GM19328 (cell line): Measurements from ENCODE around the gene GPR137B.
"Not testable (repeated sequence)": the region's sequence is repeated elsewhere in the genome, so short reads cannot be mapped to it uniquely, and the experiment has no call there.

Experiments used
- ATAC-seq: cut with Tn5 transposase; IDR thresholded peaks from one replicate; pipeline ENCODE4 v1.9.1; 2021; ENCODE audit warnings: mild to moderate bottlenecking, moderate library complexity; ENCODE audit not compliant: unreplicated experiment

The GPR137B gene

DNA sequence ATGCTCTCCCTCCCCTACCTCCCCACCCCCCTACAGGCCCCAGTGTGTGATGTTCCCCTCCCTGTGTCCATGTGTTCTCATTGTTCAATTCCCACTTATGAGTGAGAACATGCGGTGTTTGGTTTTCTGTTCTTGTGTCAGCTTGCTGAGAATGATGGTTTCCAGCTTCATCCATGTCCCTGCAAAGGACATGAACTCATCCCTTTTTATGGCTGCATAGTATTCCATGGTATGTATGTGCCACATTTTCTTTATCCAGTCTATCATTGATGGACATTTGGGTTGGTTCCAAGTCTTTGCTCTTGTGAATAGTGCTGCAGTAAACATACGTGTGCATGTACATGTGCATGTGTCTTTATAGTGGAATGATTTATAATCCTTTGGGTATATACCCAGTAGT is 44.1 kb downstream of the GPR137B start:
- ATAC-seq: not testable (repeated sequence)

GRCh38 chr1:236188084-236188483 is 45.7 kb downstream of the GPR137B start:
- not testable (repeated sequence) for ATAC-seq

GRCh38 chr1:236193184-236193583 is 50.8 kb downstream of the GPR137B start:
- ATAC-seq: no peak

DNA sequence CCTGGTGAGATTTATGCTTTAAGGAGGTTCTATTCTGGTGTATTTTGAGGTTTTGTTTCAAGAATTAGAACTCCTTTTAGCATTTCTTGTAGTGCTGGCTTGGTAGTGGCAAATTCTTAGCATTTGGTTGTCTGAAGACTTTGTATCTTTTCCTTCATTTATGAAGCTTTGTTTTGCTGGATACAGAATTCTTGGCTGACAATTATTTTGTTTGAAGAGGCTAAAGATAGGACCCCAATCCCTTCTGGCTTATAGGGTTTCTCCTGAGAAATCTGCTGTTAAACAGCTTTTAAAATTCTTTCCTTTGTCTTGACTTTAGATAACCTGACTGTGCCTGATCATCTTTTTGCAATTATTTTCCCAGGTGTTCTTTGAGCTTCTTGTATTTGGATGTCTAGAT is 58.6 kb downstream of the GPR137B start:
- ATAC-seq: no peak

- no peak for ATAC-seq
Observed at GRCh38 chr1:236201786-236202185, 59.4 kb downstream of the GPR137B start.

DNA sequence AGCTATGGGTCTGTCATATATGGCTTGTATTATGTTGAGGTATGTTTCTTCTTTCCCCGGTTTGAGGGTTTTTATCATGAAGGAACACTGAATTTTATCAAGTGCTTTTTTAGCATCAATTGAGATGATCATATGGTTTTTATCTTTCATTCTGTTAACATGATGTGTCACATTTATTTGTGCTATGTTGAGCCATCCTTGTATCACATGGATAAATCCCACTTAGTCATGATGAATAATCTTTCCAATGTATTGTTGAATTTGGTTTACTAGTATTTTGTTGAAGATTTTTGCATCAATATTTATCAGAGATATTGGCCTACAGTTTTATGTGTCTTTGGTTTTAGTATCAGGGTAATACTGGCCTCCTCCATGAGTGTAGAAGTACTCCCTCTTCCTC is 61.7 kb downstream of the GPR137B start:
- ATAC-seq: no peak

- ATAC-seq: no peak
Observed at GRCh38 chr1:236204656-236205055, 62.3 kb downstream of the GPR137B start.

- no peak for ATAC-seq
Observed at GRCh38 chr1:236206548-236206947, 64.2 kb downstream of the GPR137B start.

GRCh38 chr1:236207121-236207520 is 64.8 kb downstream of the GPR137B start:
- ATAC-seq: no peak

GRCh38 chr1:236207569-236207968 is 65.2 kb downstream of the GPR137B start:
- no peak for ATAC-seq

DNA sequence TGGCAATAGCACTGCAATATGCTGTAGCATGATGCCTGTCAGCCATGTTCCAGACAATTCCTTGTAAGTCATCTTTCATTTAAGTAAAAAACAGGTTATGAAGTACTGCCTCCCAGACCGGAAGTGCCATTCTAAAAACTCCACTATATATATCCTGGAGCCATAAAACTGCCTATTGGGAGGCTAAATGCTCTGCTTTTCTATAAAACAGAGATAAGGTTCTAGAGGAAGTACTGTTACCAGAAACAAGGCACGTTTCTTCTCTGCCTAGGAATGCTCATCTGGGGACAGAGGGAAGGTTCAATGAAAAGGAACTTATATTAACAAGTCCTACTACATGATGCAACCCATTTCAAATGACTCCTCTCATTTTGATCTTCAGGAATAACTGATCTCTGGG is 66.8 kb downstream of the GPR137B start:
- no peak for ATAC-seq

GRCh38 chr1:236209713-236210112 is 67.4 kb downstream of the GPR137B start:
- no peak for ATAC-seq

DNA sequence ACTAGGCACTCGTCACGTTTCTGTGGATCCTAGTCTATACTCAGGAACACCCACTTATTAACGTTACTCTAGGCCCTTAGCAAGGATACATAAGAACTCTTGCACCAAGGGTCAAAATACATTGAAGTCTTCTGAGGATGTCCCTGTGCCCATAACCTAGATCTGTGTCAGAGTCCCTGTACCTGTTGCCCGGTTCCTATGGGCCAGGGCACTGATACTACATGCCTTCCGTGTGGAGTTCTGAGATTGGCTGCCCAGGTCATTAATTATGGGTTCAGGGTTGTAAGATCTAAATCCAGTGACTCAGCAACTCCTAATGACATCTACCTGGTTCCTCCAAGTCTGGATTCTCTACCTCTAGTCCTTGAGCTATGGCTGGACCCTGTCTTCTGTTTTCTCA is 69.5 kb downstream of the GPR137B start:
- no peak for ATAC-seq

GRCh38 chr1:236213534-236213933 is 71.2 kb downstream of the GPR137B start:
- no peak for ATAC-seq

DNA sequence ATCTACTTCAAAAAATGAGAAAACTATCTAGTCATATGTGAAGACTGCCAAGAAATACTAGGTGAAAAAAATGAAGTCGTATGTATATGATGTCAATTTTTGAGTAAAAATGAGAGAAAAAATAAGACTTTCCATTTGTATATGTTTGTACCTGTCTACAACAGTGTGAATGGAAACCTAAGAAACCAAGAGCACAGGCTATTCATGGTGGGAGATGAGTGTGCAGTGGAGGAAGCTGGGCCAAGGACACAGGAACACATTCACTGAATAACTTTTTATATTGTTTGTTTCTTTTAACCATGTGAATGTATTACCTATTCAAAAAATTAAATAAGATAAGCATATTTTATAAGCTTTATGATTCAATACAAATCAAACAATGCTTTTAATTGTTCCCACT is 72.4 kb downstream of the GPR137B start:
- no peak for ATAC-seq

DNA sequence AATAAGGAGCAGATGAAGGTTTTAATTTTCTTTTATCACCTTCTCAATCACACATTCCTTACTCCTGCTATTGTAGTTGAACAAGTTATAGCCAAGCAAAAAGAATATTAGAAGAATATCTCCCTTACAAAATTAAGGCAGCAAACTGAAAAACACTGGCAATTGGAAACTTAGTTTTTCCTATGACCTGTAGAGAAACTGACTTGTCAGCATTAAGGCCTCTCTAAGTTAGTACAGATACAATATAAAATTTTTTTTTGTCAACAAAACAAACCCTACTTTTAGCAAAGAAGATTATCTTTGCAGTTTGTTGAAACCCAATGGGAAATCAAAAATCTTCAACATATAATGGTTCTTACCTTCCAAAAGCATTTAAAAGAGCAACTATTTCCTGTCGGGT is 78.1 kb downstream of the GPR137B start:
- no peak for ATAC-seq

- no peak for ATAC-seq
Observed at GRCh38 chr1:236222632-236223031, 80.3 kb downstream of the GPR137B start.

- ATAC-seq: no peak
Observed at GRCh38 chr1:236228411-236228810, 86.1 kb downstream of the GPR137B start.

DNA sequence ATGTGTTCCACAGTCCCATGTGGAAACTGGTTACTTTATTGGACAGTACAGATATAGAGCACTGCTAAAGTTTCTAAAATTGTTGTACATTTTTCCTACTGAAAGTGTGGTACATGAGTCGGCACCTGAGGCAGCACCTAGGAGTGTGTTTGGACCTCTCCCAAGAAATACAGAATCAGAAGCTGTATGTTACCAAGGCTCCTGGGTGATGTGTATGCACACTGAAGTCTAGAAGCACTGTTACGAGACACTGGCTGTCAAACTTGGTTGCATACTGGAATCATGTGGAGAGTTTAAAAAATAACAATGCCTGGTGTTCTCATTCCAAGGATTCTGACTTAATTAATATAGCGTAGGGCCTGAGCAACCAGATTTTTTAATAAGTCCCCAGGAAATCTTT is 92.8 kb downstream of the GPR137B start:
- no peak for ATAC-seq

- ATAC-seq: no peak
Observed at GRCh38 chr1:236239092-236239585, 96.8 kb downstream of the GPR137B start.

GRCh38 chr1:236240675-236241074 is 98.3 kb downstream of the GPR137B start:
- ATAC-seq: no peak

DNA sequence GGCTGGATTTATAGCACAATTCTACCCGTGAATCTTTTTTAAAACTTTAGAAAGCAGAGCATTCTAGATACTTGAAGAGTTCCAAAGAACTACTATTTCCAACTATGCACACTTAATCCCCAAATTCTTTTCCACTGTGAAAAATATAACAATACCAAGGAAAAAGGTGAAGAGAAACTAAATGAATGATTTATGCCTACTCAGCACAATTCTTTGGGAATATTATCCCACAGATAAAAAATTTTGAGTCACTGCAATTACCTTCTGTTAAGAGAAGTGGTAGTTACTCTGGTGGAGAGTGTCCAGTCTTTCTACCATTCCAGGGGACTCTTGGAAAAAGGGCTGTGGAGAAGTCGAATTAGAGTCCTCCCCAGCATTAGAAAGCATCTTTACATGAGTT is 100.2 kb downstream of the GPR137B start:
- ATAC-seq: no peak

DNA sequence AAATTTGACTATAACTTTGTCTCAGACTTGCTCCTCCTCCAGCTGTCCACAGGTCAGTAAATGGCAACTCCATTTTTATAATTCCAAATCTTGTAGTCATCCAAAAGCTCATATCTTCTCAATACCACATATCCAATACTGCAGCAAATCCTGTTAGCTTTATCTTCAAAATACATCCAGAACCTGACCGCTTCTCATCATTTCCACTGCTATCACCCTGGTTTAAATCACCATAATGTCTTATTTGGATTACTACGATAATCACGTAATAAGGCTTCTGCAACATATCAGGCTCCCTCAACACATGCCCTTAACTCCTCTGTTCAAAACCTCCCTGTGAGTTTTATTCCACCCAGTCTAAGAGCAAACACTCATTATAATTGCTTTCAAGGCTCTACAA is 104.9 kb downstream of the GPR137B start:
- no peak for ATAC-seq

DNA sequence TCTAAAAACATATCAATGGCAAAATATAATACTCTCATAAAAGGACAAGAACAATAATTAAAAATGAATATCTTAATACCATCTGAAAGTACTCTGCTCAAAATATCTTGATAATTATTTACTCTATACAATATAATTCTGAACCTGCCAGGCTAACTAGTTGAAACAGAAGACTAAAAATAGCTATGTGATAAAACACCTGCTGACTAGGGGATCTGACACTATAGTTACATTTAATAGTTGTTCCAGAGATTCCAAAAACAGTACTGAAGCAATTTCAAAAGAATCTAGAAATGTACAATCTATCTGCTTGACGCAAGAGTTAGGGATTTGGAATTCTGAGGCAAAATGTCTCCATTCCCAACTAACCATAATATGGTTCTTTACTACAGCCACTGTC is 109.2 kb downstream of the GPR137B start:
- no peak for ATAC-seq
